NCI-H748 (cell line): ENCODE results near the gene BEND7.
"Not testable (repeated sequence)": the region's sequence is repeated elsewhere in the genome, so short reads cannot be mapped to it uniquely, and the experiment has no call there.

Experiments used
- DNase-seq: peaks from one replicate; lab custom pipeline; 2025; ENCODE audit not compliant: unreplicated experiment; lab: John Stamatoyannopoulos, UW

Gene BEND7

GRCh38 chr10:13483951-13484350 is 44.9 kb downstream of the BEND7 start:
- DNase-seq: no peak

- DNase-seq: no peak
These were observed 45.7 kb downstream of the BEND7 start for GRCh38 chr10:13483073-13483472.

DNA sequence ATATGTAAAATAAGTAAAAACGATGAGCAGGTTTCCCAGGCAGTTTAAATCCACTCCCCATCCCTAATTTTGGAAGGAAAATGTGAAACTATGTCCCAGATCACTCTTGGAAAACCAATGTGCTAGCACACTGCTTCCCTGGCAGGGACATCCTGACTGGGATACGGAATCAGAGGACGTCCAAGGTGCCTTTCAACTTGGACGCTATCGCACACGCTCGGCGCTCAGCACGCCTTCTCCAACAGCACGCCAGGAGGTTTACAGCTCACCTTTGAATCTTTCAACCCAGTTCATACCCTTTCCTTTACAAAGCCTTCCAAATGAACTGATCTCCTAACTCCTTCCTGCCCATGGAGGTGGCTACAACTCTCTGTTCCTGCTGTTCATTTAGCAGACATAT is 47.1 kb downstream of the BEND7 start:
- no peak for DNase-seq

DNA sequence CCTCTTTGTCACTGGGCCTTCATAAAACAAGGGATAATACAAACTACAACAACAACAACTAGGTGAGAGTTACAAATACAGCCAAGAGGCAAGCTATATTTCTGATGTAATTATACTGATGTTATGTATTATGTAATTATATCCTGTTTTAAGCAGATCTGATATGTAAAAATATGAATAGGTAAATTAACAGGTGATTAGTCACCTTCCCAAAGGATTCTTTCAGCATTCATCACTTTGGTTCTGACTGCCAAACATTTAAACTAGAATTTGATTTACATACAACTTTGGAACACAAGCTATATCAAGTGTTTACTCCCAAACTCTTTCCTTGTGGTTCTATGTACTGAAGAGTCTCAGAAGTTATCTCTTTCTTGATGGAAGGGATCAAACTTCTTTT is 53.7 kb downstream of the BEND7 start:
- DNase-seq: no peak

GRCh38 chr10:13473986-13474385 is 54.8 kb downstream of the BEND7 start:
- DNase-seq: no peak

- DNase-seq: no peak
These were observed 56.5 kb downstream of the BEND7 start for GRCh38 chr10:13472359-13472758.

- DNase-seq: no peak
These were observed 58.5 kb downstream of the BEND7 start for GRCh38 chr10:13470270-13470669.

- no peak for DNase-seq
These were observed 66.3 kb downstream of the BEND7 start for GRCh38 chr10:13462551-13462950.

DNA sequence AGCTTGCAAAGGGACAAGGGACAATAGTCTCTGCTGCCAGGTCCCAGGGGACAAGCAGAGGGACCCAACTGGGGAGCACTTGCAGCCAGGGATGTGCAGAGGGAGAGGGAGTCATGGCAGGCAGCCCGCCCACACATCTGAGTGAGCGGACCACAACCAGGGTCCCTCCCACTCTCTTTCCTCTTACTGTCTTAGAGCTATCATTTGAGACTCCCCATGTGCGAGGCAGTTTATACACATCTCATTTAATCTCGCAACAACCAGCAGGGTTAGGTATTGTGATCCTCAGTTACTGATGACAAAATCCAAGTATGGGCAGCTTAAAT is 70.2 kb downstream of the BEND7 start:
- no peak for DNase-seq

- DNase-seq: peak; percentile 26
These were observed 70.7 kb downstream of the BEND7 start for GRCh38 chr10:13457958-13458686.

GRCh38 chr10:13453896-13454295 is 74.9 kb downstream of the BEND7 start:
- DNase-seq: no peak

DNA sequence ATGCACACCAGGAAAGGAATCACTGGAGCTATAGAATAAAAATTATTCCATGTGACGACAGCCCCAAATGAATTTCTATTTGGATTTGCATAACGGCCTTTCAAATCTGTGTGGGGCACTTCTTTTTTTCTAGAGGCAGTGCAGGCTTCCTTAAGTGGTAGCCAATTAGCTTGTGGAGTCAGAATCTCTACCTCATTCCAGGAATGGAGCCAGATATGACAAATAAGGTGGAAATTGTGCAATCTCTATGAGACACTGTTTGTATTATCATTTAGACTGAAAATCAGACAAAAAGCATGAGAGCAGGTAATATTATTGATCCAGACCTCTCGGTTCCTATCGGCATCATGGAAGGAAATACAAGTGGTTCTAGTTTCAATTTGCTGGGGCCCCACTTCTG is 78.7 kb downstream of the BEND7 start:
- DNase-seq: no peak

GRCh38 chr10:13449296-13449695 is 79.5 kb downstream of the BEND7 start:
- DNase-seq: no peak

DNA sequence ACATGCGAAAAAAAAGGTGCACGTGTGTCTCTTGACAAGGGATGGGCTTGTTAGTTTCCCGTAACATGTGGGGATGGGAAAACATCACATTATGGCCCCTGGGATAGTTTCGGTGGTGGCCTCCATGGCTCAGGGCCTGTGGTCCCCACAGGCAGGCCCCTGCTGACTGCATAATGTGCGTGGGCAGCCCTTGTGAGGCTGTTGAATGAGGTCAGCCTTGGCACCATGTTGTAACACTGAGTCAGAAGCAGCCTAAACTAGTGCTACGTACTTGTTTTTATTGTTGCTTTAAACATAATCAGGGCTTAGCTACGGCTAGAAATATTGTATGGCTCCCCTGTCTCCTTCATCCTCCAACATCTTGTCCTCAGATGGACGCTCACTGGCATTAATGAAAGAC is 80.6 kb downstream of the BEND7 start:
- no peak for DNase-seq

GRCh38 chr10:13445656-13446400 is 83.0 kb downstream of the BEND7 start:
- DNase-seq: no peak

GRCh38 chr10:13441476-13441875 is 87.3 kb downstream of the BEND7 start:
- no peak for DNase-seq

DNA sequence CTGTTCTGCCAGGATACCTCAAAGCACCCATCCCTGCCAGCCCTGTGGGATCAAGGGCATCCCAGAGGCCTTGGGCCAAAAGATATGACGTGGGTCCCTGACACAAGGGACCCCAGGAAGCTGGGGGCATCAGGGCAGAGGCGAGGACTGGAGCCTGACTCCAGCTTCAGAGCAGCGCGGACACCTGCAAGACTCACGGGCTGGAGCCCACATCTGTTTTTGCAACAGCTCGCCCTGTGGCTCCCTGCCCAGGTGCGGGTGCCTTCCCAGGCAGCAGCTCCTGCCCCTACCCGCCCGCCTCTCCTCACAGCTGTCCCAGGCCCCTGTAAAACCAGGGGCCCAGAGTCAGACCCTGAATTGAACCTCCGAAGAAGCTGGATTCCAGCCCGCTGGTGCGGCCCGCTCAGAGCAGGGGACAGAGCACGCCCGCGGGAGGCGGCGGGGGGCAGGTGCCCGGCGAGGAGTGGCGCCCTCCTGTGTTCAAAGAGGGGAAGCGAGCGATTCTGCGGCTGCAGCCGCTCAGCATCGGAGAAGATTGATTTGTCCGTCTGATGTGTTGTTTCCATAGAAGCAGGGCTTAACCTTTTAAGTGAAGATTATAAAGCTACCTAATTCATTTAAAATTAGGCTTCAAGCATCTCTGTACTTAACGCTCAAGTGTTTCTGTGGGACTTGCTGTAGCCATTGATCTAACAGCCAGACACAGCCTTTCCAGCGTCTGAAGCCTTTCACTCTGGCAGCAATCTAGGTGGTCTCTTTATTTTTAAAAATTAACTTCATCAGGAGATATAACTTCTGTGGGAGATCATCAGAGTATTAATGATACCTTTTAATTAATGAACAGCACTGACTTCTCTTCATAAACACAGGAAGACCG is 88.4 kb downstream of the BEND7 start:
- peak; percentile 74 for DNase-seq

DNA sequence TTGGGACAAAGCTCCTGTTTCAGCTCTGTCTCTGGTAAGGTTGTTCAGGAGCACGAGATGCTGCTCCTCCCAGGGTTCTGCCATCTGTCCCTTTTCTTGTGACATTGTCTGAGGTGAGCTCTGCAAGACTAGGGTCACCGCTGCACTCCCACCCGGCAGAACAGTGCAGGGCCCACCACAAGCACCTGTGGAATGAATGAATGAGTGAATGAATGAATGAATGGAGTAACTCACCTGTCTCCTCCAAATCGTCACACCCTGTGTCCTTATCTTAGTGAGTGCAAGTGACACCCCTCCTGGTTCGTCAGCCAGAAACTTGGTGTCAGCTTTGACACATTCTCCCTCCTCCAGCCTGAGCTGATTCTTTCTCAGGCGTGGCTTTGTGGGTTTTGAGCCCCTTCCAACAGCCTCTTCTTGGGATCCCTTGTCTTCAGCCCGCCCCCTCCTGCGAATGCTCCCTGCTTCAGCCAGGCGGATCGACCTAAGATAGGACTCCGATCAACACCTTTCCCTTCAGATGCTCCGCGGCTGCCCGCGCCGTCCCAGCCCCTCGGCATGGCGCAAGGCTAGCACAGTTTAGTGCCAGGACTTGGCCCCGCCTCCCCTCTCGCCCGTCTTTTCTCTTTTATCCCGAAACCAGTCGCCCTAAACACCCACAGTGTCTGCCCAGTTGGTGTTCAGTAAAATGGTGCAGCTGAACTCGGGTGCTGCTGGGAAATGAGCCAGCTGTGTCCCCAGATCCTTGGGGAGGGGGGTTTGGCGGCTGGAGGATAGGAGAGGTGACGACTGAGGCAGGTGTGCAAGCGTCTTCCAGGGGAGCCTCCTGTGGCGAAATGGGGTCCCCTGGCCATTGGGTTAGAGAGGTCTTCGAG is 89.3 kb downstream of the BEND7 start:
- peak; percentile 36 for DNase-seq

DNA sequence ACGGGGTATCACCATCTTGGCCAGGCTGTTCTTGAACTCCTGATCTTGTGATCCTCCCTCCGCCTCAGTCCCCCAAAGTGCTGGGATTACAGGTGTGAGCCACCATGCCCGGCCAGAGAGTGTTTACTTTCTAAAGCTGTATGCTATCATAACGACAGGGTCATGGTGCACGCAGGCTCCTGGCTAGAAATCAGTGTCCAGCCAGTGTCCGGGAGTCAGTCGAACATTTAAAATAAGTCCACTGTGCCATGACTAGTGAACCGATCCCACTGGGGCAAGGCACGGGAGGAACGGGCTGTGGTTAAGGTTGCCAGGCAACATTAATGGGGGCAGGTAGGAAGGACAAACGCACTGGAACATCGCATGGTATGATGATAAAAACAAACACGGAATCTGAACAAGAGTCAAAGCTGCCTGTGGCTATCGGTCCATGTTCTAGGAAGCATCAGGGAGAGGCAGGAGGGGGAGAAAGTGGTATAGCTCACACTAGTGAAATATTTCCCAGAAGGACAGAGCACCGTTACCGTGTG is 91.7 kb downstream of the BEND7 start:
- DNase-seq: peak; percentile 4

DNA sequence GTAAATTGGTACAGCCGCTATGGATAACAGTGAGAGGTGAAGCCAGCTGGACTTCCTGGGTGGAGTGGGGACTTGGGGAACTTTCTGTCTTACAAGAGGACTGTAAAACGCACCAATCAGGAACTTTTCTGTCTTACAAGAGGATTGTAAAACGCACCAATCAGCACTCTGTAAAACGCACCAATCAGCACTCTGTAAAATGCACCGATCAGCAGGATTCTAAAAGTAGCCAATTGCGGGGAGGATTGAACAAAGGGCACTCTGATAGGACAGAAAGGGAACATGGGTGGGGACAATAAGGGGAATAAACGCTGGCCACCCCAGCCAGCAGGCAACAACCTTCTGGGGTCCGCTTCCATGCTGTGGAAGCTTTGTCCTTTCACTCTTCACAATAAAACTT is 100.9 kb downstream of the BEND7 start:
- DNase-seq: not testable (repeated sequence)

DNA sequence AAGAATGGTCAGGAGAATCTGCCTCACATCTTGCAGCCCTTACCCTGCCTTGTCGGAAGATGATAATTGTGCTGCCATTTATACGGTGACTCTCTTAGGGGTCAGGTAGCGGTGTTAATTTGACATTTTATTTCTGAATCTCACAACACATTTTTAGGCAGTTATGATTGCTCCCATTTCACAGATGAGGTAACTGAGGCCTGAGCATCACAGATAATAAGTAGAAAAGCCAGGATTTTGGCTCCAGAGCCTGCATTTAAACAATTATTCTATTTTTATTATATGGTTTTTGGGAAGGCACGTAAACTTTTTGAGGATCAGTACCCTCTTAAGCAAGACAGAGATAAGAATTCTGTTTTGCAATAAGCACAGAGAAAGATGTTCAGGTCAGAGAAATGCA is 103.4 kb downstream of the BEND7 start:
- DNase-seq: no peak
